Brain microvascular endothelial cell (primary cell): ENCODE results near the gene PKIB.

Experiments
- DNase-seq: peaks from one replicate; pipeline ENCODE4 v3.0.0-alpha.2; 2020
- H3K27ac ChIP-seq: fragments of 250-450 bp; sonication (Bioruptor Pico); 2 replicates; pipeline ENCODE4 v1.5.1; 2020; ENCODE audit warnings: mild to moderate bottlenecking, moderate library complexity
- H3K27me3 ChIP-seq: fragments of 250-450 bp; sonication (Bioruptor Pico); replicated peaks from 2 replicates; pipeline ENCODE4 v1.5.1; 2020; ENCODE audit warnings: mild to moderate bottlenecking
- H3K36me3 ChIP-seq: fragments of 250-450 bp; sonication (Bioruptor Pico); replicated peaks from 2 replicates; pipeline ENCODE4 v1.5.1; 2020; ENCODE audit warnings: mild to moderate bottlenecking
- H3K4me3 ChIP-seq: 2 replicates; pipeline ENCODE4 v1.5.1; 2011; ENCODE audit warnings: low read depth, mild to moderate bottlenecking, control low read depth, low read length, moderate library complexity
- in situ Hi-C: cut with HindIII; loops from 2 replicates; pipeline ENCODE4 v1.10.0; 2017; ENCODE audit warnings: low sequenced_read_pairs, low pct_ligation_motif_present
- TF ChIP-seq, protein P1 (sequence below): IDR thresholded peaks from 2 replicates; pipeline ENCODE4 v1.5.1; 2011; ENCODE audit warnings: low read depth, mild to moderate bottlenecking, moderate library complexity, low read length, control low read depth, inconsistent platforms; ENCODE audit errors: missing control alignments

The PKIB gene

DNA sequence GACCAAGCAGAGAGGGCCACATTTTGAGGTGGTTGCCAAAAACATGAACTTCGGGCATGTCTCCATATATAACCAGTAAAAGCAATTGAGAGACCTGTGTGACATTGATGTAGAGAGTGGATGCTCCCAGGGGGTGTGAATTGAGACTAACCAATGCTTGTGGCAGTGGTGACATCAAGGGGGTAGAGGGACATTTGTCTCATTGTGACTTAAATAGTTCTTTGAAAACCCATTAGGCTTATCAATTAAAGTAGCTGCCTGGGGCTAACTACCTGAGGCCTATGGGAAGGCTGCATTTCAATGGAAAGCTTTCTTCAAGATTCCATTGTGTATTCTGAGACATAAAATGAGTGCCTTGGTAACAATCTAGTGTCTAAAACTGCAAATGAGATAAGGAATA, 87.3 kb downstream of the PKIB start:
- TF ChIP-seq, protein P1, sequence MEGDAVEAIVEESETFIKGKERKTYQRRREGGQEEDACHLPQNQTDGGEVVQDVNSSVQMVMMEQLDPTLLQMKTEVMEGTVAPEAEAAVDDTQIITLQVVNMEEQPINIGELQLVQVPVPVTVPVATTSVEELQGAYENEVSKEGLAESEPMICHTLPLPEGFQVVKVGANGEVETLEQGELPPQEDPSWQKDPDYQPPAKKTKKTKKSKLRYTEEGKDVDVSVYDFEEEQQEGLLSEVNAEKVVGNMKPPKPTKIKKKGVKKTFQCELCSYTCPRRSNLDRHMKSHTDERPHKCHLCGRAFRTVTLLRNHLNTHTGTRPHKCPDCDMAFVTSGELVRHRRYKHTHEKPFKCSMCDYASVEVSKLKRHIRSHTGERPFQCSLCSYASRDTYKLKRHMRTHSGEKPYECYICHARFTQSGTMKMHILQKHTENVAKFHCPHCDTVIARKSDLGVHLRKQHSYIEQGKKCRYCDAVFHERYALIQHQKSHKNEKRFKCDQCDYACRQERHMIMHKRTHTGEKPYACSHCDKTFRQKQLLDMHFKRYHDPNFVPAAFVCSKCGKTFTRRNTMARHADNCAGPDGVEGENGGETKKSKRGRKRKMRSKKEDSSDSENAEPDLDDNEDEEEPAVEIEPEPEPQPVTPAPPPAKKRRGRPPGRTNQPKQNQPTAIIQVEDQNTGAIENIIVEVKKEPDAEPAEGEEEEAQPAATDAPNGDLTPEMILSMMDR: no peak
- no peaks in the 10 kb centered on the region for H3K36me3 ChIP-seq
- no peak overlapping the region for H3K4me3 ChIP-seq
- DNase-seq: no peak
- in situ Hi-C loops: no loop called here
- H3K27me3 ChIP-seq: no peaks in the 10 kb centered on the region
- no peak overlapping the region for H3K27ac ChIP-seq

DNA sequence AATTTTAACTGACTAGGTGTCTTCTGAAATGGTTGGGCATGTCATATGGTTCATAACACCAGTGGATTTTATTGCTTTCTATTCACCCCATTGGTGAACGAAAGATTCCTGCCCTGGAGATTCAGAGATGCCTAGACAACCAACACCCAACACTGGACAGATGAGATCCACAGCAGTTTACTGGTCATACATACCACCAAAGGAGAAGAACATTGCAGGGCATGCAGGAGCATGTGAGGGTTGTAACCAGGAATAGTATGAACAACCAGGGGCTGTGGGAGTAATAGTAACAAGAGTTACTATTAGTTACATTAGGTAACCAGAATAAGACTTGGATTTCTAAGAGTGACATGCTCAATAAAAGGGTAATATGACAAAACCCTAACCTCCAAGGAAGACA, 91.5 kb downstream of the PKIB start:
- Histone ChIP-seq H3K27me3 (no peaks in the 10 kb centered on the region), H3K27ac (no peak overlapping the region), H3K4me3 (no peak overlapping the region), H3K36me3 (no peaks in the 10 kb centered on the region)
- DNase-seq: no peak
- in situ Hi-C loops: no loop called here
- TF ChIP-seq, protein P1: no peak

DNA sequence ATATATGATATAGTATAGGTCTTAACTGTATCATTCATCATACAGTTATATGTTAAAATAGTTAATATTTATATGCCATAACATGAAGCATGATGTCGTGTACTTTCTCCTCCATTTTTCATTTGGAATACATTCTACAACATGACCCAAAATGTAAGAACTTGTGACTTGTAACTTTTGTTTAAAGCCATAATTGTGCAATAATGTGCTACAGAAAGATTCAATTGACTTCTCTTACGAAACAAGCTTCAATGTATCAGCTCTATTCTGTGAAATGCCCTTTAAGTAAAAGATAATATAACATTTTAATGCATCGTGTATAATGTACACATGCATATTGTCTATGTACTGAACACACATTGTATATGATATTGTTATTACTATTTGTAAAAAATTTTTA, 92.6 kb downstream of the PKIB start:
- in situ Hi-C loops: no loop called here
- DNase-seq: no peak
- no peak overlapping the region for H3K27ac ChIP-seq

DNA sequence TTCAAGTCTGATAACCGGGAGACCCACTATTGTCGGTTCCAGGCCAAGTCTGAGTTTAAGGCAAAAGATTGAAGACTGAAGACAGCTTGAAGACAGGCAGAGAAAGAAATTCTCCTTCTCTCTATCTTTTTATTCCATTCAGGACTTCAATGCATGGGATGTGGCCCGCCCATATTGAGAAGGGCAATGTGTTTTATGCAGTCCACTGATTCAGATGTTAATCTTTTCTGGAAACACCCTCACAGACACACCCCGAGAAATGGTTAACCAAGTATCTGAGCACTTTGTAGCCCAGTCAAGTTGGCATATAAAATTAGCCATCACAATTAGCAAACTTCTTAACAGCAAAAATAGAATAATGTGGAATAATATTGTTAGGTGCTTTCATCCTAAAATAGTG, 93.9 kb downstream of the PKIB start:
- TF ChIP-seq, protein P1: no peak
- Histone ChIP-seq H3K4me3 (no peak overlapping the region), H3K27me3 (no peaks in the 10 kb centered on the region), H3K27ac (no peak overlapping the region), H3K36me3 (no peaks in the 10 kb centered on the region)
- in situ Hi-C loops: no loop called here
- no peak for DNase-seq

More for the DNA sequence above, 92.6 kb downstream of the PKIB start:
- TF ChIP-seq, protein P1: no peak
- no peaks in the 10 kb centered on the region for H3K36me3 ChIP-seq
- no peaks in the 10 kb centered on the region for H3K27me3 ChIP-seq
- no peak overlapping the region for H3K4me3 ChIP-seq

DNA sequence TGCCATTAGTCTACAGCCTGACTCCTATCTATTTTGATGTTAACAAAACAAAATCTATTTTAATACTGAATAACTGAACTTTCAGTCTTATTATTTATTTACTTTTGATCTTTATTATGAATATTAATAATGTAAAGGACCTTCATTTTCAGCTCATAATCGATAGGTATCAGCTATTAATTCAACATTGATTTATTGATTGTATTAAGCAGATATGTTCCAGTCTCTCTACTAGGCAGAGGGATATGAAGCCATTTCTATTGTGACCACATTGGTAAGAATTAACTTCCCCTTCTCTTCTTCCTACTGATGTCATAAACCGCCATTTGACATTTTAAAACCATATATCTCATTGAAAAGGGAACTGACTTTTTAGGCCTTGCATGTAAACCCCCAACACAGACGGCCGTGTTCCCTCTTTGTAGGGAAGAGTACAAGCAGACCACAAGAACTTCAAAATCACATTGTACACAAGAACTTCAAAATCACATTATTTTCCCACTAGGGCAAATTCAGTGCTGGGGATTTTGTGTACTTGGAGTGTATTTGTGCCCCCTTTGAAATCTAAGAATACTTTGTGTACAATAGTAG, 99.8 kb downstream of the PKIB start:
- TF ChIP-seq, protein P1: no peak
- Histone ChIP-seq H3K27me3 (no peaks in the 10 kb centered on the region), H3K4me3 (no peak overlapping the region), H3K27ac (no peak overlapping the region), H3K36me3 (no peaks in the 10 kb centered on the region)
- DNase-seq: no peak
- in situ Hi-C loops: no loop called here

DNA sequence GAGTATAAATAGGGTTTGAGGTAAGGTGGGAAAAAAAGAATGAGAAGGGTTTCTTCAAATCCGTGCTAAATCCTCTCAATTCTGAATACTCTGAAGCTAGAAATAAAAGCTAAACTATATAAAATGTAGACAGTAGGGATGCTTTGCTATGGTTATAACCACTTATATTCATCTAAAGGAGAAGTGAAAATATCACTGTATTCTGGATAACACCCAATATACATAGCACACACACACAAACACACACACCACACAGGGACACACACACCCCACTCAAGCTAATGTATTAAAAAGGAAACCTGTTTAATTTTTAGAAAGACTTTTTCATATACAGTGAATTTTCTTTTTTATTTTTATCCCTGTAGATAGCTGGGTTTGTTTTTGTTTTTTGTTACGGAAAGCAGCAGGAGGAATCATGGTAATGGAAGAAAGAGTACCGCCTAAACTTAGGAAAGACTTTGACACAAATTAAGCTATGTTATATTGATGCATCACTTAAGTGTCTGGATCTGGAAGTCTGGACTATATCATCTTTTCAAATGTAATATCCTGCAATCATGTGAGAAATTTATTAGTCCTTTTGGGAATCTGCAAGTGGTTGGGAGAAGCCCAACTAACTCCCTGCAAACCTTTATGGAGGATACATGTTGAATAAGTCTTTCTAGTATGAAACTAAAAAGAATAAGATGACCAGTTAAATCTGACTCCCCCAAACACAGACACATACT, 100.9 kb downstream of the PKIB start:
- no peak overlapping the region for H3K27ac ChIP-seq
- H3K4me3 ChIP-seq: no peak overlapping the region
- no peaks in the 10 kb centered on the region for H3K27me3 ChIP-seq
- TF ChIP-seq, protein P1: no peak
- DNase-seq: no peak
- H3K36me3 ChIP-seq: no peaks in the 10 kb centered on the region
- in situ Hi-C loops: no loop called here
